Glomerular visceral epithelial cell (primary cell): ENCODE data around the gene ITGAE.

ENCODE experiments used
- DNase-seq: peaks from one replicate; pipeline ENCODE4 v3.0.0-alpha.2; 2016; ENCODE audit errors: extremely low spot score

ITGAE gene

GRCh38 chr17:3693829-3694231 is 107.2 kb downstream of the ITGAE start:
- peak; percentile 76 for DNase-seq

- no peak for DNase-seq
These were observed 107.8 kb downstream of the ITGAE start for GRCh38 chr17:3693141-3693540.

- no peak for DNase-seq
These were observed 108.6 kb downstream of the ITGAE start for GRCh38 chr17:3692346-3692745.

DNA sequence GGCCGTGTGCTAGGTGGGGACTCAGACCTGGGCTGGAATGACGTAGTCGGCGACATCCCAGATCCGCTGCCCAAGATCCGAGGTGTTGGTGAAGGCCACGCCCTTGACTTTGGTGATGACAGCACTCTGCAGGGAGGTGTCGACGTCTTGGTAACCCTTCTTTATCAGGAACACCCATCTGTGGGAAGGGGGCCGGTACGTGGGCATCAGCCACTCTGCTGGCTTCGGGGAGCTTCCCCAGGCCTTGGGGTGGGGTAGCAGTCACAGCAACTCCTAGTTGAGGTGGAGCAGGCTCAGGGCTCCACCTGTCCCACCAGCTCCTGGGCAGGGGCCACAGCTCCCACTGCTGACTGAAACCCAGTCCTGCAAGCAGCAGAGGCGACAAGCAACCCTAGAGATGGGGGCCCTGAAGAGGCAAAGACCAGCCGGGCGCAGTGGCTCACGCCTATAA is 109.3 kb downstream of the ITGAE start:
- DNase-seq = no peak

GRCh38 chr17:3690094-3690715 is 110.8 kb downstream of the ITGAE start:
- DNase-seq = no peak

DNA sequence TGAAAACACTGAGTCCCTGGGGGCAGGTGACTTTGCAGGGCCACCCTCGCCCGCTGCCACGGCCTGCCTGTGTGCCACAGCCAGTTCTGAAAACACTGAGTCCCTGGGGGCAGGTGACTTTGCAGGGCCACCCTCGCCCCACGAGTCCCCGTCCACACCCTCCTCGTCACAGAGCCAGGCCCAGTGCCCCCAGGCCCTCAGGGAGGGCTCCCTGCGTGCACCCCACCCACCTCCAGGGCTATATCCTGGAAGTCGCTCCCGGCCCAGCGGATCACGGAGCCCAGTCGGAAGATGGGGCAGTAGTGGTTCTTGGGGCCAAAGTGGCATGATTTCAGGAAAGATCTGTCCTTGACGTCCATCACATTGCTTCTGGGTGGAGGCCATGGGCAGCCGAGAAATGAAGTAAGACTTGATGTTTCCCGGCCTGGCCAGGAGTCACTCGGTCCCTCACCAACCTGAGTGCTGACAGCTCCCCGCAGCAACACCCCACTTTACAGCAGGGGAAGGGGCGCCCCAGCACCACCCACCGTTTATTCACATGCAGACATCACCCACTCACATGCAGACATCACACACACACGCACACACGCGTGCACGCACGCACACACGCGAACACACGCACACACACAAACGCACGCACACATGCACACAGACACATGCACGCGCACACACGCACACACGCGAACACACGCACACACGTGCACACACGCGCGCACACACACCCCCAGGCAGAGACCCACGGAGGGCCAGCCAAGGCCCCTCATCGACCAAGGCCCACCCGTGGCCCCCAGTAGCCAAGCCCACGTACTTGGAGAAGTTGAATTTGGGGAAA is 111.5 kb downstream of the ITGAE start:
- DNase-seq = no peak

DNA sequence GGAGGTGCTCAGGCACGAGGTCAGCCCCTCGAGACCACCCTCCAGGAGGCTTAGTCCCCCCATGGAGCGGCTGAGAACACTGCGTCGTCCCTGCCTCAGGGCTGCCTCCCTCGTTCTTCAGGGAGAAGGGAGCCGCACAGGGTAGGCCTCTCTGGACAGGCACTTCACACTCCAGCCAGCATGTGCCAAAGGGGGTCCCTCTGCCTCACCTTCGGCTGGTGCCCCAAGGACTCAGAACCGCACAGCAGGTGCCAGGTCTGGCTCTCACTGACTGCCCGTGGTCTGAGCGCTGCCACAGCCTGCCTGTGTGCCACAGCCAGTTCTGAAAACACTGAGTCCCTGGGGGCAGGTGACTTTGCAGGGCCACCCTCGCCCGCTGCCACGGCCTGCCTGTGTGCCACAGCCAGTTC is 112.1 kb downstream of the ITGAE start:
- DNase-seq = no peak

DNA sequence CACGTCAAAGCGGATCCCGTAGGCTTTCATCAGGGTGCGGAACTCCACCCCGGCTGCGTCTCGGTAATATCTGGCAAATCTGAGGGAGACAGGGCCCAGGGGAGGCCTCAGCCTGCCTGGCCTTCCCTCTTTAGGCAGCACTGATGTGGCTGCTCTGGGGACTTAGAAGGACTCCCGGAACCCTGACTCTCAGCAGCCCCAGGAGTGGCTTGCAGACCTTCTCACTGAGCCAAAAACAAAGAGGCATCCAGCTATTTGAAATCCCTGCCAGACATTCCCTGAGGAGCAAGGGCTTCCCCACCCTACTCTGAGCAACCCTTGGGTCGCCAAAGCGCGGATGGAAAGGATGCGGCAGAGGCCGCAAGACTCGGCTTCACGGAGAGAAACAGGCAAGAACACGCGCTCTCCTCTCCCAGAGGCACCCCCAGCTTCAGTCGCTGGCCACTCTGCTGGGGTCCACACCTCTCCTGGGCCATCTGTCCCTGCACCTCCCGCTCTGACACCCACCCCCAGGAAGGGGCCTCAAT is 112.9 kb downstream of the ITGAE start:
- DNase-seq = no peak

DNA sequence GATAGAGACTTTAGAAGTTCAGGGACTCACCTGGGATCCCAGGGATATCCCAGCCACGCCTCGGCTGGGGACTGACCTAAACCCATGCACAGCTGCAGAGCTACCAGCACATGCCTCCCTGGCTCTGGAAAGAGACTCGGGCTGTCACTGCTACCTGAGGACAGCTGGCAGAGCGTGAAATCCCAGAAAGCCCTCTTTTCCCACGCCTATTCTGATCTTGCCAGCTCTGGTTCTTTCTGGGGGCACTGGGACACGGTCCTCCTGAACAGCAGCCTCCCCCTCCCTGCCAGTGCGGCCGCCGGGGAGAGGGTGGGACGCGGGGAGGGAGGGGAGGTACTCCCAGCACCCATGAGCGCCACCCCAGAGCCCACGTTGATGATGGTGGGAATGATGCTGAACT is 115.8 kb downstream of the ITGAE start:
- DNase-seq = no peak

DNA sequence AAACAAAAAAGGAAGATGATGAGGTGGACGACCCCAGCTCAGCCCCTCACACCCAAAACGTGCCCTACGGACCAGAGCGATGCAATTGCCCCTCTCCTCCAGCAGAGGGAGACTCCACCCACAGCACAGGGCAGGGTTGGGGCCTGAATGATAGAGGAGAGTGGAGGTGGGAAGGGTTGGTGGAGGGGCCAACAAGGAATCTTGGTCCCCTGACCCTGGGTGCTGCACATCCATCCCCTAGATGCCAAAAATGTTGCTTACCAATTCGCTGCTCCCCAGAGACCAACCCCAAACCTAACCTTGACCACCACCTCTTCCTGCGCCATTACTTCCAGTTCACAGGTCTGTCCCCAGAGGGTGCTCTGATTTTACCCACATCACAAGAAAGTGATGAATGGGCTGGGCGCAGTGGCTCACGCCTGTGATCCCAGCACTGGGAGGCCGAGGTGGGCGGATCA is 117.9 kb downstream of the ITGAE start:
- DNase-seq = peak; percentile 36

- no peak for DNase-seq
These were observed 119.0 kb downstream of the ITGAE start for GRCh38 chr17:3682033-3682432.

- no peak for DNase-seq
These were observed 119.4 kb downstream of the ITGAE start for GRCh38 chr17:3681565-3681964.

DNA sequence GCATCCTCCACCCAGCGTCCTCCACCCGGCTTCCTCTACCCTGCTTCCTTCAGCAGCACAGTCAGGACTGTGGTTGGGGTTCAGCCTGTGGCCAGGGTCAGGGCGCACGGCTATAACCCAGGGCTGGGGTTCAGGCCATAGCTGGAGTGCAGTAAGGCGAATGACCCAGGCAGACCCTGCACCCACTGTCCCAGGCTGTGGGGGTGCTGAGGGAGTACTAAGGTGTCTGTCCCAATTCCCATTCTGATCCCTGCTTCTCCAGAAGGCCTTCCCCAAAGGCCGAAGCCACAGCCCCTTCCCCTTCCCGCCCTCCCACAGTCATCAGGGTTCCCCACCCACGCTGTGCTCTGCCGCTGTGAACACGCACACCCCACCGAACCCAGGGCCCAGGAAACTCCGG is 119.9 kb downstream of the ITGAE start:
- no peak for DNase-seq

- DNase-seq = no peak
These were observed 121.4 kb downstream of the ITGAE start for GRCh38 chr17:3679531-3680126.

GRCh38 chr17:3678821-3679530 is 122.0 kb downstream of the ITGAE start:
- no peak for DNase-seq

DNA sequence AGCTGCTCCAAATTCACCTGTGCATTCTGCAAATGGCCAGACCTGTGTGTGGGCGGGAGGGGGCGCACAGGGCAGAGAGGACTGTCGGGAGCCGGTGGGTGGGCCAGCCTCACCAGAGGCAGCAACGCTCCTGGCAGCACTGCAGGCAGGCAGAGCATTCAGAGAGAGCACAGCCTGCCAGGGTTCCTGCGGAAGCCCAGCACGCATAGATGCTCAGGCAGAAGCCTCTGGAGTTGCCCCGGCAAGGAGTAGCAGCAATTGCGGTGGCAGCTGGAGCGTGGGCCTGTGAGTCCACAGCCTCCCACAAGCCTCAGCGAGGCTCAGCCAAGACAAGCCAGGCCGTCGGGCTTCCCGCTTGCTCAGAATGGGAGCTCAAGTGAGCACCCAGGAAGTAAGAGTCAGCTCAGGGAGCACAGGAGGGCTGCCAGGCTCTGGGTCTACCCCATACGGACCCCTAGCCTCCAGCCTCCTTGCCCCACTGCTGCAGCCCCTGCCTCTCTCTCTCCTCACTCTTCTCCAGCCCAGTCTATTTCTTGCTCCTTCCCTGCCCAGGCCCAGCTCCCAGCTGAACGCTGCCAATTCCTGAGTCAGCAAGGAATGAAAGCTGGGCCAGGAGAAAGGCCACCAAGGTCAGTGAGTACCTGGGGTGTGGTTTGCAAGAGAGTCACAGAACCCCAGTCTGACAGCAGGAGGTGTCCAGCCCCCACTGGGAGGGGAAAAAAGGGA is 122.7 kb downstream of the ITGAE start:
- DNase-seq = no peak

DNA sequence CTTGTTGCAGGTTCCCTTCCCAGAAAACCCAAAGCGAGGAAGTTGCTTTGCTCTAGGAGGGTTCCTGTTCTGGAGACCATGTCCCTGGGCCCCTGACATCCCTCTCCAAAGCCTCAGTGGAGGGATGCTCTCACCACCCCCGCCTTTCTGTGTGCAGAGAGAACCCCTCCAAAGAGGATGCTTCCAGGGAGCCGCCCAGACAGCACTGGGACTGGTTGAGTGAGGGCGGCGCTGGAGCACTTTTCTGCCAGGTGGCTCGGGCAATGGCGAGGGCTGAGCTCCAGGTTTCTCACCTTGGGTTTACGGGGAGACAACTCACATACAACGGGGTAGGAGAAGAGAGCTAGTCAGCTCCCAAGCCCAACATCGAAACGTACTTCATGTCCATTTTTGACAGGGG is 125.1 kb downstream of the ITGAE start:
- no peak for DNase-seq

DNA sequence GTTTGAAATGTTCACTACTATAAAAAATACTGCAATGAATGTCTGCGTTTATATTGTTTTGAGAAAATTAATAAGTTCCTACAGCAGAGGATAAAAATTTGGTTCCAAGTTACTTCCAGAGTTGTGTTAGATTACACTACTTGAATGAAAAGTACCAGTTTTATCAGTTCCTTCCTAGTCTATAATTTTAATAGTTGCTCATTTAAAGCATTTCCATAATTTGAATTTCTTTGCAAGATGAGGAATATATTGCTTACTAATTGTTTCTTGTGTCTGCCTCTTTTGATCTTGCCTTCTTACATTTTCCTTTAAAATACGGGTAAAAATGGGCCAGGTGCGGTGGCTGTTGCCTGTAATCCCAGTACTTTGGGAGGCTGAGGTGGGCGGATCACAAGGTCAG is 128.4 kb downstream of the ITGAE start:
- no peak for DNase-seq

GRCh38 chr17:3669548-3669947 is 131.4 kb downstream of the ITGAE start:
- no peak for DNase-seq

- DNase-seq = no peak
These were observed 132.0 kb downstream of the ITGAE start for GRCh38 chr17:3669085-3669347.

- peak; percentile 99 for DNase-seq
These were observed 132.5 kb downstream of the ITGAE start, which contains the start of the genes EMC6 and TAX1BP3 for GRCh38 chr17:3668279-3669084. TSS of gene EMC6 (plus strand) at chr17:3668812. CDS start at chr17:3669147, 335 bp downstream. TSS of gene TAX1BP3 (minus strand) at chr17:3668578. CDS start at chr17:3668526, 52 bp downstream.
